ENCODE results near the gene ADO. TPM values are rescaled to one million over a fixed set of nuclear protein-coding genes. Genes with fewer than 3 reads are reported as not detected.

Gene ADO
- total RNA-seq, 1 donor from 2014 or later = 16.3 TPM

DNA sequence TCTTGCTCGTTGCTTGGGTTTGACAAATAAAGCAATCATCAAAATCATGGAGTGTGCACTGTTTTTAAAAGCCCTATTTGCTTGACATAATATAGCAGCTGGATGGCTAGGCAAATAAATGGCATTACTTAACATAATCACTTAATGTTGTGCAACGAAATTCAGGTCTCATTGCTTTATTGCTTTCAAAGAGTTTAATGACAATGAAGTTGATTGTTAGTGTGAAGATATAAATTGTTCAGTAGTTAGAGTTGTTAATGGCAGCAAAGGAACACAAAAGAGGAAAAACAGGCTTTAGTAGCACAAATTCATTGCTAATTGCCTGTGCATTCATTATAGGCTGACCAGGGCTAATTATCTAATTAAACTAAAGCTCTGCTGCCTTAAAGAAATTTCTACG, 7.6 kb upstream of the ADO start:
- no peak for FAIRE-seq
- DNase-seq (ENCODE audit: low read depth) = no peak
- Histone ChIP-seq H3K36me3 (ENCODE audit: control insufficient read depth, insufficient read depth, low read length) (no peaks in the 10 kb centered on the region), H3K27me3 (ENCODE audit: control insufficient read depth, insufficient read depth, low read length) (peaks cover 2% of the 10 kb centered on the region), H3K4me3 (ENCODE audit: low read depth, low read length) (no peak overlapping the region)
- TF ChIP-seq, protein P1, sequence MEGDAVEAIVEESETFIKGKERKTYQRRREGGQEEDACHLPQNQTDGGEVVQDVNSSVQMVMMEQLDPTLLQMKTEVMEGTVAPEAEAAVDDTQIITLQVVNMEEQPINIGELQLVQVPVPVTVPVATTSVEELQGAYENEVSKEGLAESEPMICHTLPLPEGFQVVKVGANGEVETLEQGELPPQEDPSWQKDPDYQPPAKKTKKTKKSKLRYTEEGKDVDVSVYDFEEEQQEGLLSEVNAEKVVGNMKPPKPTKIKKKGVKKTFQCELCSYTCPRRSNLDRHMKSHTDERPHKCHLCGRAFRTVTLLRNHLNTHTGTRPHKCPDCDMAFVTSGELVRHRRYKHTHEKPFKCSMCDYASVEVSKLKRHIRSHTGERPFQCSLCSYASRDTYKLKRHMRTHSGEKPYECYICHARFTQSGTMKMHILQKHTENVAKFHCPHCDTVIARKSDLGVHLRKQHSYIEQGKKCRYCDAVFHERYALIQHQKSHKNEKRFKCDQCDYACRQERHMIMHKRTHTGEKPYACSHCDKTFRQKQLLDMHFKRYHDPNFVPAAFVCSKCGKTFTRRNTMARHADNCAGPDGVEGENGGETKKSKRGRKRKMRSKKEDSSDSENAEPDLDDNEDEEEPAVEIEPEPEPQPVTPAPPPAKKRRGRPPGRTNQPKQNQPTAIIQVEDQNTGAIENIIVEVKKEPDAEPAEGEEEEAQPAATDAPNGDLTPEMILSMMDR (IDR thresholded peaks at IDR 0.05; ENCODE audit: insufficient read depth, low read length, severe bottlenecking) = no peak

DNA sequence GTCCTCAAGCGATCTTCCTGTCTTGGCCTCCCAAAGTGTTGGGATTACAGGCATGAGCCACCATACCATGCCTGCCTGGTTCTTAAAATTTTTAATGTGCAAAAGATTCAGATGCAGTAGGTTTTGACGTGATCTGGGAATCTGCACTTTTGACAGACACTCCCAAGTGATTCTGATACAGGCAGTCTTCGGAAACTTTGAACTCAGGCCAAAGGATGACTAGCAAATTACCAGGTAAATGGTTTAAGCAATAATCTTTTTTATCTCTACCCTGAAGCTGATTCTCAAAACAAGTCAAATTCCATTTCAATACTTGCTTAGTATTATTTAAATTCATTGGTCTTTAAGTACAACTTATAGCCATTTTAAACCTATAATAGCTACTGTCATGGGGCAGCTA, 2.6 kb upstream of the ADO start:
- Histone ChIP-seq H3K36me3 (ENCODE audit: control insufficient read depth, insufficient read depth, low read length) (no peaks in the 10 kb centered on the region), H3K4me3 (ENCODE audit: low read depth, low read length) (no peak overlapping the region), H3K27me3 (ENCODE audit: control insufficient read depth, insufficient read depth, low read length) (no peaks in the 10 kb centered on the region)
- TF ChIP-seq, protein P1 (IDR thresholded peaks at IDR 0.05; ENCODE audit: insufficient read depth, low read length, severe bottlenecking) = no peak
- DNase-seq (ENCODE audit: low read depth) = no peak
- FAIRE-seq = no peak

DNA sequence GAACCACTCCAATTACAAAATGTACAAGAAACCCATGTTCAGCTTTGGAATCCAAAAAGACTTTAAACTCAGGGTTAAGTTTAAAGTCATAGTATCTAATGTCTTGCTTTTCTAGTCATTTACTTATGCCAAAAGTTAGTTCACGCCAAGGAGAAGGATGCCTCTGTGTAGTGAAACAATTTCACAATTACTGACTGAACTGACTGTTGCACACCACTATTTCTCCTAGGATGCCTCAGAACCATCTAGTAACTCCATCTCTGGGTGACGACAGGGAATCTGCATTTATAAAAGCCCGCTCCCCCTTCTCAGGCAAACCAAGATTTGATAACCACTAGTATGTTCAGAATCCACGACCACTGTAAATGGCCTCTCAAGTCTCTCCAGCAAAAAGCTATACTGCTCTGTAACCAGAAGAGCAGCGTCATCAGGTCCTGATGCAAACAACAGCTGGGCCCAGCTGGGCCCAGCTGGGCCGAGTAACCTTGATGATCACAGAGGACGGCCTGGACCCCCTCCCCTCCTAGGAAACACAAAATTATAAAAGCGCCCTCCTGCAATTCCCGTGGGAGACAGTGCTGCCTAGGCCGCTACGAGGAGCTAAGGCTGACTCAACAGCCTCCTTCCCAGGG, 680 bp upstream of the ADO start:
- no peaks in the 10 kb centered on the region for H3K27me3 ChIP-seq (ENCODE audit: control insufficient read depth, insufficient read depth, low read length)
- no peak for DNase-seq (ENCODE audit: low read depth)
- no peak for FAIRE-seq
- TF ChIP-seq, protein P1 (IDR thresholded peaks at IDR 0.05; ENCODE audit: insufficient read depth, low read length, severe bottlenecking) = no peak
- H3K4me3 ChIP-seq (ENCODE audit: low read depth, low read length) = peak overlapping the region; percentile 94
- no peaks in the 10 kb centered on the region for H3K36me3 ChIP-seq (ENCODE audit: control insufficient read depth, insufficient read depth, low read length)

DNA sequence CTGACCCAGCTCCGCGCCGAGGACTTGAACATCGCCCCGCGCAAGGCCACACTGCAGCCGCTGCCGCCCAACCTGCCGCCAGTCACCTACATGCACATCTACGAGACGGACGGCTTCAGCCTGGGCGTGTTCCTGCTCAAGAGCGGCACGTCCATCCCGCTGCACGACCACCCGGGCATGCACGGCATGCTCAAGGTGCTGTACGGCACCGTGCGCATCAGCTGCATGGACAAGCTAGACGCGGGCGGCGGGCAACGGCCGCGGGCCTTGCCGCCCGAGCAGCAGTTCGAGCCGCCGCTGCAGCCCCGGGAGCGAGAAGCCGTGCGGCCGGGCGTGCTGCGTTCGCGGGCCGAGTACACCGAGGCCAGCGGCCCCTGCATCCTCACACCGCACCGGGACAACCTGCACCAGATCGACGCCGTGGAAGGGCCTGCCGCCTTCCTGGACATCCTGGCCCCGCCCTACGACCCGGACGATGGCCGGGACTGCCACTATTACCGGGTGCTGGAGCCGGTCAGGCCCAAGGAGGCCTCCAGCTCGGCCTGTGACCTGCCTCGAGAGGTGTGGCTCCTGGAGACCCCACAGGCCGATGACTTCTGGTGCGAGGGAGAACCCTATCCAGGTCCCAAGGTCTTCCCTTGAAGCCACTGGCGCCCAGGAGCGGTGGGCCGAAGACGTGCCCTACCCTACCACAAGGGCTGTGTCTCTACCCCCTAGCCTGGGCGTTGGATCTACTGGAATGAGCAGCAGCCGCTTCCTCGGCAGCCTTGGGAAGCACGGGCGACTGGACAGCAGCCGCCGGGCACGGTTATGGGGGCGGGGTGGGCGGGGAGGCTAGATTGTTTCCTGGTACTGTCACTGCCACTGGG, 945 bp downstream of the ADO start:
- FAIRE-seq (no peak), DNase-seq (ENCODE audit: low read depth) (peak; percentile 26)
- H3K27me3 ChIP-seq (ENCODE audit: control insufficient read depth, insufficient read depth, low read length) = no peaks in the 10 kb centered on the region
- H3K4me3 ChIP-seq (ENCODE audit: low read depth, low read length) = peak overlapping the region; percentile 94
- no peaks in the 10 kb centered on the region for H3K36me3 ChIP-seq (ENCODE audit: control insufficient read depth, insufficient read depth, low read length)
- TF ChIP-seq, protein P1 (IDR thresholded peaks at IDR 0.05; ENCODE audit: insufficient read depth, low read length, severe bottlenecking) = no peak

DNA sequence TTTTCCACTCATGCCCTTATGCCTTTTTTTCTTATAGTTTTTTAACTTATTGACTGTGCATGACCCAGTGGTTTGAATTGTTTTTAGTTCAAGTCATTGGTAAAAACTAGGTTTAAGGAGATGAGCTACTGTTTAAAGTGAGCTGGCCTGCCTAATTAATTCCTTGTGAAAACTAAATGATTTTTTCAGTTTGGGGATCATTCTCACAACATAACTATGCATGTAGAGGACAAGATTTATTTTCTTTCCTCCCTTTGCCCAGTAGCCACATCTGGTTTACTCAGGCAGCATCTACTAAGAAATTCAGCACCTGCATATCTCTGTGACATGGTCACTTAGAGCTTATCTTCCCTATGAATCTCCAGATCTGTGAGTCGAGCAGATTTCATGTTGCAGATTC, 1.7 kb downstream of the ADO start:
- TF ChIP-seq, protein P1 (IDR thresholded peaks at IDR 0.05; ENCODE audit: insufficient read depth, low read length, severe bottlenecking) = no peak
- FAIRE-seq (no peak), DNase-seq (ENCODE audit: low read depth) (no peak)
- peak overlapping the region; percentile 94 for H3K4me3 ChIP-seq (ENCODE audit: low read depth, low read length)
- no peaks in the 10 kb centered on the region for H3K27me3 ChIP-seq (ENCODE audit: control insufficient read depth, insufficient read depth, low read length)
- H3K36me3 ChIP-seq (ENCODE audit: control insufficient read depth, insufficient read depth, low read length) = no peaks in the 10 kb centered on the region
